Inferior parietal cortex (tissue), 1 donor: ENCODE data around the gene ATP9A.
"Not testable (repeated sequence)": the region's sequence is repeated elsewhere in the genome, so short reads cannot be mapped to it uniquely, and the experiment has no call there.

Experiments used
- DNase-seq: peaks from one replicate; pipeline ENCODE4 v3.0.0-alpha.2; 2016; ENCODE audit errors: extremely low spot score

Gene ATP9A

GRCh38 chr20:51750770-51751388 is 17.3 kb downstream of the ATP9A start:
- DNase-seq: no peak

GRCh38 chr20:51750037-51750769 is 18.0 kb downstream of the ATP9A start:
- no peak for DNase-seq

GRCh38 chr20:51749674-51750036 is 18.5 kb downstream of the ATP9A start:
- DNase-seq: no peak

GRCh38 chr20:51747182-51747911 is 20.8 kb downstream of the ATP9A start:
- DNase-seq: no peak

- DNase-seq: no peak
Observed at GRCh38 chr20:51745804-51746203, 22.4 kb downstream of the ATP9A start.

- no peak for DNase-seq
Observed at GRCh38 chr20:51740838-51741237, 27.4 kb downstream of the ATP9A start.

GRCh38 chr20:51740308-51740707 is 27.9 kb downstream of the ATP9A start:
- not testable (repeated sequence) for DNase-seq

GRCh38 chr20:51739722-51740249 is 28.4 kb downstream of the ATP9A start:
- no peak for DNase-seq

- no peak for DNase-seq
Observed at GRCh38 chr20:51738877-51739447, 29.2 kb downstream of the ATP9A start.

GRCh38 chr20:51738261-51738660 is 29.9 kb downstream of the ATP9A start:
- not testable (repeated sequence) for DNase-seq

- no peak for DNase-seq
Observed at GRCh38 chr20:51736947-51737346, 31.2 kb downstream of the ATP9A start.

- DNase-seq: no peak
Observed at GRCh38 chr20:51735728-51736600, 32.2 kb downstream of the ATP9A start.

- DNase-seq: no peak
Observed at GRCh38 chr20:51734876-51735720, 33.1 kb downstream of the ATP9A start.

GRCh38 chr20:51733070-51733469 is 35.1 kb downstream of the ATP9A start:
- DNase-seq: no peak

- DNase-seq: no peak
Observed at GRCh38 chr20:51732096-51732791, 35.9 kb downstream of the ATP9A start.

GRCh38 chr20:51731731-51732095 is 36.5 kb downstream of the ATP9A start:
- no peak for DNase-seq

GRCh38 chr20:51729771-51730170 is 38.4 kb downstream of the ATP9A start:
- no peak for DNase-seq

- DNase-seq: no peak
Observed at GRCh38 chr20:51728737-51729136, 39.5 kb downstream of the ATP9A start.

- no peak for DNase-seq
Observed at GRCh38 chr20:51727872-51728271, 40.3 kb downstream of the ATP9A start.
